T-helper 1 cell treated with Interleukin-12 subunit alpha and Interleukin-12 subunit beta and Interleukin-4 antibody, amounts not matched to agents 30 μg/mL and 1 μg/mL, for 36 hours (primary cell): ENCODE data around the gene PPP1R9A.

Source experiments
- H3K27ac Mint-ChIP-seq: one replicate; pipeline ENCODE4 v1.8.0; 2021; ENCODE audit warnings: mild to moderate bottlenecking, mixed read lengths
- H3K27me3 Mint-ChIP-seq: one replicate; pipeline ENCODE4 v1.8.0; 2021; ENCODE audit warnings: low read depth, mixed read lengths
- H3K36me3 Mint-ChIP-seq: one replicate; pipeline ENCODE4 v1.8.0; 2021; ENCODE audit warnings: low read depth, mixed read lengths
- H3K4me1 Mint-ChIP-seq: one replicate; pipeline ENCODE4 v1.8.0; 2021; ENCODE audit warnings: low read depth, mixed read lengths
- H3K4me3 Mint-ChIP-seq: one replicate; pipeline ENCODE4 v1.8.0; 2021; ENCODE audit warnings: mild to moderate bottlenecking, moderate library complexity, mixed read lengths
- H3K9me3 Mint-ChIP-seq: one replicate; pipeline ENCODE4 v1.8.0; 2021; ENCODE audit warnings: mixed read lengths

Gene PPP1R9A

GRCh38 chr7:95011995-95012394, 104.6 kb downstream of the PPP1R9A start:
- Mint-ChIP-seq H3K27me3 (no peaks in the 10 kb centered on the region), H3K27ac (no peak overlapping the region), H3K4me1 (no peaks in the 10 kb centered on the region), H3K4me3 (no peak overlapping the region), H3K9me3 (no peaks in the 10 kb centered on the region), H3K36me3 (no peaks in the 10 kb centered on the region)

- Mint-ChIP-seq H3K27me3 (no peaks in the 10 kb centered on the region), H3K36me3 (no peaks in the 10 kb centered on the region), H3K9me3 (no peaks in the 10 kb centered on the region), H3K4me1 (no peaks in the 10 kb centered on the region), H3K4me3 (no peak overlapping the region), H3K27ac (no peak overlapping the region)
Measured at GRCh38 chr7:95018021-95018420, 110.6 kb downstream of the PPP1R9A start.

GRCh38 chr7:95026018-95026417, 118.6 kb downstream of the PPP1R9A start:
- H3K4me1 Mint-ChIP-seq = no peaks in the 10 kb centered on the region

GRCh38 chr7:95026421-95027072, 119.2 kb downstream of the PPP1R9A start:
- H3K4me1 Mint-ChIP-seq = no peaks in the 10 kb centered on the region
- H3K27ac Mint-ChIP-seq = no peak overlapping the region
- no peaks in the 10 kb centered on the region for H3K27me3 Mint-ChIP-seq
- H3K36me3 Mint-ChIP-seq = no peaks in the 10 kb centered on the region
- H3K9me3 Mint-ChIP-seq = peaks cover 5% of the 10 kb centered on the region
- H3K4me3 Mint-ChIP-seq = no peak overlapping the region

More at GRCh38 chr7:95026018-95026417, 118.6 kb downstream of the PPP1R9A start:
- Mint-ChIP-seq H3K9me3 (peaks cover 5% of the 10 kb centered on the region), H3K27ac (no peak overlapping the region), H3K4me3 (no peak overlapping the region), H3K36me3 (no peaks in the 10 kb centered on the region), H3K27me3 (no peaks in the 10 kb centered on the region)

GRCh38 chr7:95027234-95027872, 120.0 kb downstream of the PPP1R9A start:
- H3K4me3 Mint-ChIP-seq = no peak overlapping the region

GRCh38 chr7:95028683-95029082, 121.3 kb downstream of the PPP1R9A start:
- peaks cover 5% of the 10 kb centered on the region for H3K9me3 Mint-ChIP-seq
- H3K36me3 Mint-ChIP-seq = no peaks in the 10 kb centered on the region
- no peak overlapping the region for H3K4me3 Mint-ChIP-seq
- H3K4me1 Mint-ChIP-seq = no peaks in the 10 kb centered on the region
- no peaks in the 10 kb centered on the region for H3K27me3 Mint-ChIP-seq
- no peak overlapping the region for H3K27ac Mint-ChIP-seq

More at GRCh38 chr7:95027234-95027872, 120.0 kb downstream of the PPP1R9A start:
- Mint-ChIP-seq H3K4me1 (no peaks in the 10 kb centered on the region), H3K36me3 (no peaks in the 10 kb centered on the region), H3K9me3 (peaks cover 5% of the 10 kb centered on the region), H3K27me3 (no peaks in the 10 kb centered on the region), H3K27ac (no peak overlapping the region)

- no peaks in the 10 kb centered on the region for H3K4me1 Mint-ChIP-seq
- no peaks in the 10 kb centered on the region for H3K36me3 Mint-ChIP-seq
- no peaks in the 10 kb centered on the region for H3K9me3 Mint-ChIP-seq
- no peak overlapping the region for H3K27ac Mint-ChIP-seq
- H3K27me3 Mint-ChIP-seq = no peaks in the 10 kb centered on the region
- H3K4me3 Mint-ChIP-seq = no peak overlapping the region
Measured at GRCh38 chr7:95035295-95035694, 127.9 kb downstream of the PPP1R9A start.

GRCh38 chr7:95041031-95041430, 133.6 kb downstream of the PPP1R9A start:
- no peaks in the 10 kb centered on the region for H3K36me3 Mint-ChIP-seq
- H3K27ac Mint-ChIP-seq = no peak overlapping the region
- no peaks in the 10 kb centered on the region for H3K9me3 Mint-ChIP-seq
- H3K4me3 Mint-ChIP-seq = no peak overlapping the region
- no peaks in the 10 kb centered on the region for H3K4me1 Mint-ChIP-seq
- H3K27me3 Mint-ChIP-seq = no peaks in the 10 kb centered on the region

- Mint-ChIP-seq H3K9me3 (no peaks in the 10 kb centered on the region), H3K27me3 (no peaks in the 10 kb centered on the region), H3K4me3 (no peak overlapping the region), H3K27ac (no peak overlapping the region), H3K4me1 (no peaks in the 10 kb centered on the region), H3K36me3 (no peaks in the 10 kb centered on the region)
Measured at GRCh38 chr7:95045236-95045923, 138.0 kb downstream of the PPP1R9A start.

- Mint-ChIP-seq H3K27ac (no peak overlapping the region), H3K4me3 (no peak overlapping the region), H3K9me3 (no peaks in the 10 kb centered on the region), H3K36me3 (no peaks in the 10 kb centered on the region), H3K27me3 (no peaks in the 10 kb centered on the region), H3K4me1 (no peaks in the 10 kb centered on the region)
Measured at GRCh38 chr7:95046494-95047240, 139.3 kb downstream of the PPP1R9A start.

GRCh38 chr7:95047291-95047690, 139.9 kb downstream of the PPP1R9A start:
- Mint-ChIP-seq H3K27ac (no peak overlapping the region), H3K4me1 (no peaks in the 10 kb centered on the region)

GRCh38 chr7:95052566-95053094, 145.2 kb downstream of the PPP1R9A start:
- Mint-ChIP-seq H3K4me1 (no peaks in the 10 kb centered on the region), H3K4me3 (no peak overlapping the region), H3K27ac (no peak overlapping the region), H3K9me3 (no peaks in the 10 kb centered on the region), H3K27me3 (no peaks in the 10 kb centered on the region), H3K36me3 (no peaks in the 10 kb centered on the region)

More at GRCh38 chr7:95047291-95047690, 139.9 kb downstream of the PPP1R9A start:
- no peaks in the 10 kb centered on the region for H3K36me3 Mint-ChIP-seq
- no peak overlapping the region for H3K4me3 Mint-ChIP-seq
- no peaks in the 10 kb centered on the region for H3K27me3 Mint-ChIP-seq
- H3K9me3 Mint-ChIP-seq = no peaks in the 10 kb centered on the region

- no peak overlapping the region for H3K4me3 Mint-ChIP-seq
Measured at GRCh38 chr7:95054386-95054785, 147.0 kb downstream of the PPP1R9A start.

GRCh38 chr7:95055295-95055694, 147.9 kb downstream of the PPP1R9A start:
- Mint-ChIP-seq H3K4me1 (no peaks in the 10 kb centered on the region), H3K4me3 (no peak overlapping the region), H3K27ac (no peak overlapping the region)

More at GRCh38 chr7:95054386-95054785, 147.0 kb downstream of the PPP1R9A start:
- no peaks in the 10 kb centered on the region for H3K36me3 Mint-ChIP-seq
- H3K9me3 Mint-ChIP-seq = no peaks in the 10 kb centered on the region
- no peak overlapping the region for H3K27ac Mint-ChIP-seq
- no peaks in the 10 kb centered on the region for H3K4me1 Mint-ChIP-seq
- no peaks in the 10 kb centered on the region for H3K27me3 Mint-ChIP-seq

More at GRCh38 chr7:95055295-95055694, 147.9 kb downstream of the PPP1R9A start:
- no peaks in the 10 kb centered on the region for H3K9me3 Mint-ChIP-seq
- no peaks in the 10 kb centered on the region for H3K36me3 Mint-ChIP-seq
- no peaks in the 10 kb centered on the region for H3K27me3 Mint-ChIP-seq
